Epithelial cell of umbilical artery (primary cell): ENCODE measurements around the gene STAC3. TPM values are rescaled to one million over a fixed set of nuclear protein-coding genes. Genes with fewer than 3 reads are reported as not detected.

Experiments
- total RNA-seq: library from RNA; depleted of rRNA; stranded (reverse); fragments of >200 nt; gene quantifications from 2 replicates; pipeline ENCODE4 v1.2.3, GENCODE V29; 2014

The STAC3 gene
- 0.30 and 0.32 TPM in 2 replicates for total RNA-seq

DNA sequence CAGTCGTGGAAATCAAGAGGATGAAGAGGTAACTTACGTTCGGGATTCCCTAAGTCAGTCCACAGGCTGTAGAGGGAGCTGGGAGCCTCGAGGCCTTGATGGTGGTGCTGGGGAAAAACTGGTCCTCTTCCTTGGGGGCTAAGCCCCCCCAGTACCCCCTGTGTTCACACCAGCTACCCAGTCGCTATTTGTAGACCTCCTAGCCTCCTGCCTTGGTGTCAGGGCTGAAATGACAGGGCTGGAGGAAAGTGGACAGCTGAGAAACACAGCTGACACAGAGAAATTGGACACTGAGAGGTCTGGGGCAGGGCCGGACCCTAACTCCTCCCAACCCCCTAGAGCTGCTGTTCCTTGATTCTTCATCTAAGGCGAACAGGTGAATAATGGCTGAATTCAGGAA lies at the start of gene STAC3:
Gene STAC3, minus strand, starts transcription at position 232 of the 400 bp plus-strand sequence. CDS start 1,551 bp downstream, outside the sequence.

DNA sequence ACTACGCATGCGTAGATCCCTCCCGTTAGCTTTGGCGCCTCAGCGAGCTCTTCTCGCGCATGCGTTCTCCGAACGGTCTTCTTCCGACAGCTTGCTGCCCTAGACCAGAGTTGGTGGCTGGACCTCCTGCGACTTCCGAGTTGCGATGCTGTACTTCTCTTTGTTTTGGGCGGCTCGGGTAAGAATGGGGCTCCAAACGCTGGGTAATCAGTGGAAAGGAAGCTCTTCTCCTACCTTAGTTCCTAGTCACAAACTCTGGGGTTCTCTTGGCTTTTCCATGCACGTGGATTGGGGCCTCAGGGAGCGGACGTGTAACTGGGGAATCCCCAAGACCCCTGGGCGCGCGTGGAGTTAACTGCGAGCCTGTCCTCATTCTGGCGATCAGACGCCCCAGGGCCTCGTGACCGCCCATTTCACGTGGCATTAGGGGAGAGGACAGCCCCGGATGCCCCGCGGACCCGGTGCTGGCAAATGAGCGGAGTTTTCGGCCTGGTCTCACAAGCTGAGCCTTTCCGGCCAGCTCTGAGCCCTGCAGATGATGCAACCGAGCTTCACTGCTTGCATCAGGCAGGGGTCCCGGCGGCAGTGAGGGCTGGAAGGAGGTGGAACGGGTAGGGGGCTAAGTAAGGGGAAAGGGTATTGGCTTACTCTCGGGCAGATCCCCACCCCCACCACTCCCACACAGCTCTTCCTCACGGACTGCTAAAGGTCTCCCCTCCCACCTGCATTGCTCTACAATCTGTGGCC lies 21.2 kb downstream of the STAC3 start, which contains the start of gene SHMT2:
Gene SHMT2, plus strand, starts transcription at position 78 of the 747 bp plus-strand sequence. Its CDS starts 68 bp downstream, at position 146.

GRCh38 chr12:57216014-57216911 lies 34.7 kb downstream of the STAC3 start, which contains the start of gene NXPH4:
TSS of gene NXPH4 (plus strand) at chr12:57216794. CDS start at chr12:57216970, 176 bp downstream.

Other genes starting within 250 kb of the STAC3 start
- 6.2 and 6.8 TPM in 2 replicates for gene ZBTB39, start 244.6 kb downstream of the STAC3 start, total RNA-seq
- gene TAC3, start 234.7 kb downstream of the STAC3 start, total RNA-seq = not detected in 2 replicates
- not detected in 2 replicates for gene MYO1A, start 201.1 kb downstream of the STAC3 start, total RNA-seq
- gene NEMP1, start 172.4 kb downstream of the STAC3 start, total RNA-seq = 4.2 and 9.7 TPM in 2 replicates
- 14.1 and 14.3 TPM in 2 replicates for gene NAB2, start 162.1 kb downstream of the STAC3 start, total RNA-seq
- 41.3 and 58.1 TPM in 2 replicates for gene STAT6, start 139.8 kb downstream of the STAC3 start, total RNA-seq
- 4.5 and 5.9 TPM in 2 replicates for gene LRP1, start 122.7 kb downstream of the STAC3 start, total RNA-seq
- gene LRP1-AS, start 103.6 kb downstream of the STAC3 start, total RNA-seq = not detected in 2 replicates
- gene NXPH4, start 34.4 kb downstream of the STAC3 start, total RNA-seq = not detected in 2 replicates
- 207 and 228 TPM in 2 replicates for gene SHMT2, start 21.5 kb downstream of the STAC3 start, total RNA-seq
- 4.9 and 5.3 TPM in 2 replicates for gene R3HDM2, start 179.9 kb upstream of the STAC3 start, total RNA-seq
- not detected in 2 replicates for gene INHBC, start 183.6 kb upstream of the STAC3 start, total RNA-seq
- gene INHBE, start 204.1 kb upstream of the STAC3 start, total RNA-seq = 0.15 TPM in 1 of 2 replicates, not detected in the other
- gene GLI1, start 208.6 kb upstream of the STAC3 start, total RNA-seq = not detected in 2 replicates
- not detected in 2 replicates for gene ARHGAP9, start 228.7 kb upstream of the STAC3 start, total RNA-seq
- 126 and 161 TPM in 2 replicates for gene MARS1, start 236.9 kb upstream of the STAC3 start, total RNA-seq